Stimulated activated CD4-positive, alpha-beta T cell treated with anti-CD3 and anti-CD28 coated beads, Interleukin-4, amount 100 ng/mL, for 4 hours (primary cell): ENCODE measurements around the gene TEX14.
"Not testable (repeated sequence)": the region's sequence is repeated elsewhere in the genome, so short reads cannot be mapped to it uniquely, and the experiment has no call there.

Experiments used
- DNase-seq, 2 experiments: peaks; one replicate each; pipeline ENCODE4 v3.0.0-alpha.2; 2020

The TEX14 gene

DNA sequence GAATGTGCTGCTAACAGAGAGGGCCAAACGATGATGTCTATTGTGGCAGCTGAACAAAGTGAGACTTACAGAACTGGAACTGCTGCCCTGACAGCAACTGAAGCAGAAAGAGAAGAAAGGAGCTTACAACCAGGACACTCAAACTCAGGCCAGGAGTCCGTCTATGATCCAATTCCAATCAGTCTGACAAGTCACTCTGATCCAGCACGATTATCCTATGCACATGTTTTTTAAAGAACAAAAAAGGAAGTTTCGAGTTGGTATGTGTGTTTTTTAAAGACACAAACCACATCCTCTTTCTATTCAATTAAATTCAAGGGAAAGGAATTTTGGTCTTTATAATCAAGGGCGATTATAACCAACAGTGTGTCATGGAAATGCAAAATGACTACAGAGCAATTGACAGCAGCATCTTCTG lies 135.0 kb downstream of the TEX14 start:
- DNase-seq = no peak

DNA sequence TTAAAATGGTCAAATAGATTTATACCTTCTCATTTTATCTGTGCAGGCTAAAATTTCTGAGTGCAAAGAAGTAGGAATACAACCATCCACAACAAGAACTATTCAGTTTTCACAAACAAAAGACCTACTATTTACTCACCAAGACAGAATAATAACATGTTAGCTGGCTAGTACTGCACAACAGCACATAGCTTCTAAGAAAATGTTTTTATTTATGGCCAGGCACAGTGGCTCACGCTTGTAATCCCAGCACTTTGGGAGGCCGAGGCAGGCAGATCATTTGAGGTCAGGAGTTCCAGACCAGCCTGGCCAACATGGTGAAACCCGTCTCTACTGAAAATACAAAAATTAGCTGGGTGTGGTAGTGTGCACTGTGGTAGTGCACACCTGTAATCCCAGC lies 136.7 kb downstream of the TEX14 start:
- DNase-seq = not testable (repeated sequence)

DNA sequence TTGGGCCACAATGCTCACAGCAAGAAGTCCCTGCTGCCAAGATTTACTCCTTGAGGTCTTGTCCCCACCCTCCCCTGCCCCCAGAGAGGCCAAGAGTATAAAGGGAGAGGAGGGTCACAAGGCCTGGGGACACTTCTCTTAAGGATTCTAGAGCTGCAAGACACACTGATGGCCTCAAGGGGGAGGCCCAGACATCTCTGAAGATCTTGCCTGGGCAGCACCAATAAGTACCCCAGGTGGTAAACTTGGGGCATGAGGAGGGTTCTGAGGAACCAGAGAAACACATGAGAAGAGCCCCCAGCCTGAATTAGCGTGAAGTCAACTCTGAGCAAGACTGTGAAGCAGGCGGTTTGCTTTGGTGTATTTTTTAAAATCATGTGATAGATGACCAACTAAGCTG lies 150.6 kb downstream of the TEX14 start:
- DNase-seq = no peak

GRCh38 chr17:58539698-58540097 lies 152.1 kb downstream of the TEX14 start:
- DNase-seq = no peak

DNA sequence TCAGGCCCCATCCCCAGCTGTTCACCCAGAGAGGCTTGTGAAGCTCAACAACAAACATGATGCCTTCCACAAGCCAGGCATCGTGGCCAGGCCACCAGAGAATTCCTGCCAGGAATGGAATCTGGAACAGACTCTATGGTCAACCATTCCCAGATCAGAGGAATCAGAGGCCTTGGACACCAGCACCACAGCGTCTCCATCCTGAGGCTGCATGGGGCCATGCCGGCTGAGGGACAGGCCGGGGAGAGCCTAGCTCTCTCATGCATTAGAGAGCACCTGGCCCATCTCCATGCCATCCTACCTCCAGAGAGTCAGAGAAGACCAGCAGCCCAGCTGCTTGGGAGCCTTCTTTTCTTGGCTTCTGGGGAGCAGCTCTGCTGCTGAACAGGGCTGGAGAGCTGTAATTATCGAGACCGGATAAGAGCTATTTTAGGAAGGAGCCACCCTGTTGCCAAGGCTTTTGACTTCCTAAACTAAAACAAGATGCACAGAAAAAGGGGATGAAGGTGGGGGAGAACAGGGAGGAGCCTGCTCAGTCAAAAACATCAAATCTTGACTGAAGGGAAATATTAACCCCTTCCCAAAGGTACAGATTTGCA lies 152.9 kb downstream of the TEX14 start:
- no peak for DNase-seq

GRCh38 chr17:58537266-58537665 lies 154.6 kb downstream of the TEX14 start:
- DNase-seq = no peak

GRCh38 chr17:58536542-58536941 lies 155.3 kb downstream of the TEX14 start:
- DNase-seq = no peak

DNA sequence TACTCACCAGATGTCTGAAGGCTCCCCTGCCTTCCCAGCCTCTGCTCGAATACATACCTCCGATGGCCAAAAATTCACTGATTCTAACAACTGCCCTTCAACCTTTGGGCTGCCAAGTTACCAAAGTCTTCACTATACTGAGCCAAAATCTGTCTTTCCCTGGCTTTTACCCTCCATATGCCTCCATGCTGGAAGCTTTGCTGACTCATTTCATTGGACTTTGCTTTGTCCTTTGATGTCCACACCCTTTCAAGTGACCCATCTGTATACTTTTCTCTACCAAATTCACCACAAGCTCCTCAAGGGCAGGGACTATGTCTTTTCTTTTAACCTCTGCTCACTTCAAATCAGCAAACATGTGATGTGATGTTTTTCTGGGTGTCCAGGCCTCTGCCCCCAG lies 156.4 kb downstream of the TEX14 start:
- DNase-seq = no peak

DNA sequence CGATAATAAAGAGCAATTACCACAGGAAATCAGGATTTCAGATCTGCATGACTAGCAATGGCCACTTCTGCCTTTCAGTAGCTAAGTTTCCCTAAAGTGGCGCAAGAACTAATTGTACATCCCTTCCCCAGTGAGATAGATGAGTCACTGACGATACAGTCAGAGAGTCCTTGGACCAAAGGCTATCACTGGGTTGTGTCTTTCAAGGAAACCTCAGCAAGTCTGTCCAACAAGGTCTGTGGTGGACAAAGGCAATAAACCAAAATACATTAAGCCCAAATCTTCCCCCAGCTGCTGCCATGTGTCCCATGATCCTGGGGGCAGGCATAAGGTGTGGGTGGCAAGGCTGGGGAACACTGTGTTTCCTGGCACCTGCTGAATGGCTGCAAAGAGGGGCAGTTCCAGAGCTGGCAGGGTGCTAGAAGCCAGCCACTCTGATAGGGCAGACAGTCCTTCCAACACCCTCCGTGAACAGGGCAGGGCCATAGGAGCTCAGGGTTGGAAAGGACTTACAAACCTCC lies 156.9 kb downstream of the TEX14 start:
- no peak for DNase-seq

- DNase-seq = no peak
Observed at GRCh38 chr17:58534331-58534730, 157.5 kb downstream of the TEX14 start.

GRCh38 chr17:58533616-58534188 lies 158.1 kb downstream of the TEX14 start:
- no peak for DNase-seq

- DNase-seq = no peak
Observed at GRCh38 chr17:58532555-58532951, 159.3 kb downstream of the TEX14 start.

GRCh38 chr17:58531661-58532554 lies 159.9 kb downstream of the TEX14 start:
- peak; percentile 56 to 63 for DNase-seq

GRCh38 chr17:58531122-58531521 lies 160.7 kb downstream of the TEX14 start:
- DNase-seq = no peak

- no peak for DNase-seq
Observed at GRCh38 chr17:58530655-58531054, 161.2 kb downstream of the TEX14 start.

DNA sequence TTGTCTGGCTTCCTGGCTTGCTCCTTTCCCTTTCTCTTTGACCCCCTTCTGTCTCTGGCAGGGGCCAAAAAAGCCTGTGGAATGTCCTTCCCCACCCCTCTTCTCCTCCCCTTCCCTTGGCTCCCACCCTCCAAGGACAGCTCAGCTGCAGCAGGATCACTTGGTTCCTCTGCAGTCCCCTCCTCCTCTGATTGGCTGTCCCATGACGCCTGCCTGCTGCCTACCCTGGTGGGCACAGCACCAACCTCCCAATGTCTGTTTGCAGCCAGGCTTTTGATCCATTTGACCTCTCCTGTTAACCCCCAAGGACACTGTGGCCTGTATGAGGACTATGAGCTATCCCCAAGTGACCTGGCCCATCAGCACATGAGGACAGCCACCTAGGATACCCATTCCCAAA lies 162.6 kb downstream of the TEX14 start:
- no peak for DNase-seq

GRCh38 chr17:58528443-58528842 lies 163.4 kb downstream of the TEX14 start:
- no peak for DNase-seq

DNA sequence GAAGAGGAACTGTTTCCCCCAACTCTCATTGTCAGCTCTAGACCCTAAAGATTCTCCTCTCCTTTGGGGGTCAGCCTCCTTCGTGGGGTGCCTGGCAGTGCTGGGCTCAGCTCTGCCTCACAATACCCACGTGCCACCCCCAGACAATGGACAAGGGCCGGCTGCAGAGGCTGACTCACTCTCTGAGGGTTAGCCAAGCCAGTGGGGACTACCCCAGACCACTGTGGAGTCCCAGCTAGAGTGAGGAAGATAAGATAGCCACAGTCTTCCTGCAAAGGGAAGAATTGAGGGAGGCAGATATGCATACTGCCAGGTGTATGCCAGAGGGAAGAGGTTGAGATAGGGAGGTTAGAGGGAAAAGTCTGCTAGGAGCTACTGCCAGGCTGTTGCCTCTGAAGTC lies 163.9 kb downstream of the TEX14 start:
- DNase-seq = no peak

GRCh38 chr17:58527306-58527705 lies 164.5 kb downstream of the TEX14 start:
- DNase-seq = no peak

DNA sequence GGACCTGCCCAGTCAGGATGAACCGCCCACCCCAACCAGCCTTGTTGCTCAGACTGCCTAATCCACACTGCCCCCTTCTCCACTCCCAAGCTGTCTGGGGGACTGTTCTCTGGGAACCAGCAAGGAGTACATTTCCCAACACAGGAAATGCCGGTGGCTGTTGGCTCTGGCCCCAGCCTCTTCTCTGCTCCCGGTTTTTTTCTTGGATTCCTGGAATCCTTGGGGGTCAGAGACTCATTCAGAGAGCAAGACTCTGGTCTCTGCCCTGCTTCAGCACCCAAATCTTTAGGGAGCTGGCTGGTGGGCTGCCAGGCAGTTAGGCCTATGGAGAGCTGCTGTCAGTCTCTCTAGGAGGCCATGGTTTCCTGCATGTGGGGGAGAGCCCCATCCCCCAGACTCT lies 166.6 kb downstream of the TEX14 start:
- no peak for DNase-seq

- DNase-seq = no peak
Observed at GRCh38 chr17:58521680-58522079, 170.2 kb downstream of the TEX14 start.

DNA sequence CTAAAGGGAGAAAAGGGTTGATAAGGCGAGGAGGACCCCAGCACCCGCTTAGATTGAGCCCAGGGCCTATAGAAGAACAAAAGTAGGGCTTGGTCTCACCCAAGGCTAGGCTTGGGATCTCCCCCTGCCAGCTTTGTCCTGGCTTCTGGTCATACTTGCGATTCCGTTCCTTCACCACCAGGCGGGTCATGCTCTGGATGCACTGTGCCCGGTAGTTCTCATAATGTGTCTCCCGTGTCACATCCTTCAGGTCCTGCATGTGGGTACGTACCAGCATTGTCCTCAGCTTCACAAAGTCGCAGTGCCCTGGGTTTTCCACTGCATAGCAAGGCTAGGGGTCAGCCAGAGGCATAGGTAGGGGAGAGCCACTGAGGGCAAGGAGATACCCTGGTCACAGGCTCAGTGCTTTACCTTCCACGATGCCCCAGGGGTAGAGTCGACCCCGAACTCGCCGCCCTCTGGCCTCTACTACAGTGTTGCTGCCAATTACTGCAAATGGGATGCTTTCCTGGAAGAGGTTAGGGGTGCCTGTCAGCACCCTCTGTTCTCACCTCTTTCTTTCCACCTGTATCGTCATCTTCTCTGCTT lies 170.9 kb downstream of the TEX14 start:
- DNase-seq = no peak

- DNase-seq = peak; percentile 97 to 99
Observed at GRCh38 chr17:58517928-58518609, 173.8 kb downstream of the TEX14 start.
